ENCODE results near the gene THUMPD1.

DNA sequence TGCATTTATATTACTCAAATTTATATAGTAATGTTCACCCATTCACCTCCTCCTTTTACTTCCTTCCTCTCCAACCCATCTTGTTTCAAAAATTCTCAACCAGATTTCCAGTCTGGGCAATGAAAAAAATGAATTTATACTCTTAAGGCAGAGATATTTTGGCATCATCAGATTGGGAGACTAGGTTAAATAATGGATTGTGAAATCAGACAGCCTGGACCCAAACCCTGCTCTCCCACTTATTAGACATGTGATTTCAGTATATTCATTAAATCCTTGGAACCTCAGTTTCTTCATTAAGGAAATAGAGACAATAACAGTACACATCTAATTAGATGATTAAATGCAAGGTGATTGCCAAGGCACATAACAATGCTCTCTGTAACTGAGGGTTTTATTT, 52.0 kb downstream of the THUMPD1 start:
- TF ChIP-seq, protein P1, sequence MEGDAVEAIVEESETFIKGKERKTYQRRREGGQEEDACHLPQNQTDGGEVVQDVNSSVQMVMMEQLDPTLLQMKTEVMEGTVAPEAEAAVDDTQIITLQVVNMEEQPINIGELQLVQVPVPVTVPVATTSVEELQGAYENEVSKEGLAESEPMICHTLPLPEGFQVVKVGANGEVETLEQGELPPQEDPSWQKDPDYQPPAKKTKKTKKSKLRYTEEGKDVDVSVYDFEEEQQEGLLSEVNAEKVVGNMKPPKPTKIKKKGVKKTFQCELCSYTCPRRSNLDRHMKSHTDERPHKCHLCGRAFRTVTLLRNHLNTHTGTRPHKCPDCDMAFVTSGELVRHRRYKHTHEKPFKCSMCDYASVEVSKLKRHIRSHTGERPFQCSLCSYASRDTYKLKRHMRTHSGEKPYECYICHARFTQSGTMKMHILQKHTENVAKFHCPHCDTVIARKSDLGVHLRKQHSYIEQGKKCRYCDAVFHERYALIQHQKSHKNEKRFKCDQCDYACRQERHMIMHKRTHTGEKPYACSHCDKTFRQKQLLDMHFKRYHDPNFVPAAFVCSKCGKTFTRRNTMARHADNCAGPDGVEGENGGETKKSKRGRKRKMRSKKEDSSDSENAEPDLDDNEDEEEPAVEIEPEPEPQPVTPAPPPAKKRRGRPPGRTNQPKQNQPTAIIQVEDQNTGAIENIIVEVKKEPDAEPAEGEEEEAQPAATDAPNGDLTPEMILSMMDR (IDR thresholded peaks at IDR 0.05): no peak
- TF ChIP-seq POLR2A (IDR thresholded peaks at IDR 0.05): no peak

All from adrenal gland (tissue), 5 donors.